Measurements from ENCODE around the gene ALLC. TPM values are rescaled to one million over a fixed set of nuclear protein-coding genes. Genes with fewer than 3 reads are reported as not detected.

Gene ALLC
- total RNA-seq, 1 donor from 2014 or later, result not detected

DNA sequence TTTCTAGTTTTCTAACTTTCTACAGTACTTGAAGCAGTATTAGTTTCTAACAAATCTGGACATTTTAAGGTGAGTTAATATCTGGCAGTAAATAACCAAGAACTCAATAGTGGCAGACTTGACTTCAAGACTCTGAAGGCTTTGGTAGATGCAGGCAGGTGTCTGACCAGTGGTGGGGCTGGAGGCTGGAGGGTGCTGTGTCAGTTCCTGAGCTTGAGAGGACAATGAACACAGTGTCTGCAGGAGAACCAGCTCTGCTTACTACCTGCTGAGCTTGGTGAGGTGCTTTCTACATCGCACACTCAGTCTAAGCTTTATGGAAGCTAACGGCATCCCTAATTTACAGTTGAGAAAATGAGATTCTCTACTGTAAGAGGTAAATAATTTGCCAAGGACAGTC is 21.2 kb downstream of the ALLC start:
- no peaks in the 10 kb centered on the region for H3K9me3 ChIP-seq
- H3K27ac ChIP-seq, result no peak overlapping the region
- intact Hi-C loops (cut with DNase I), result no loop called here
- TF ChIP-seq, protein P1, sequence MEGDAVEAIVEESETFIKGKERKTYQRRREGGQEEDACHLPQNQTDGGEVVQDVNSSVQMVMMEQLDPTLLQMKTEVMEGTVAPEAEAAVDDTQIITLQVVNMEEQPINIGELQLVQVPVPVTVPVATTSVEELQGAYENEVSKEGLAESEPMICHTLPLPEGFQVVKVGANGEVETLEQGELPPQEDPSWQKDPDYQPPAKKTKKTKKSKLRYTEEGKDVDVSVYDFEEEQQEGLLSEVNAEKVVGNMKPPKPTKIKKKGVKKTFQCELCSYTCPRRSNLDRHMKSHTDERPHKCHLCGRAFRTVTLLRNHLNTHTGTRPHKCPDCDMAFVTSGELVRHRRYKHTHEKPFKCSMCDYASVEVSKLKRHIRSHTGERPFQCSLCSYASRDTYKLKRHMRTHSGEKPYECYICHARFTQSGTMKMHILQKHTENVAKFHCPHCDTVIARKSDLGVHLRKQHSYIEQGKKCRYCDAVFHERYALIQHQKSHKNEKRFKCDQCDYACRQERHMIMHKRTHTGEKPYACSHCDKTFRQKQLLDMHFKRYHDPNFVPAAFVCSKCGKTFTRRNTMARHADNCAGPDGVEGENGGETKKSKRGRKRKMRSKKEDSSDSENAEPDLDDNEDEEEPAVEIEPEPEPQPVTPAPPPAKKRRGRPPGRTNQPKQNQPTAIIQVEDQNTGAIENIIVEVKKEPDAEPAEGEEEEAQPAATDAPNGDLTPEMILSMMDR (IDR thresholded peaks at IDR 0.05), result no peak
- ATAC-seq, result no peak
- no peaks in the 10 kb centered on the region for H3K27me3 ChIP-seq
- H3K36me3 ChIP-seq, result no peaks in the 10 kb centered on the region
- H3K4me1 ChIP-seq, result no peaks in the 10 kb centered on the region
- DNase-seq, result no peak
- H3K4me3 ChIP-seq, result no peak overlapping the region

DNA sequence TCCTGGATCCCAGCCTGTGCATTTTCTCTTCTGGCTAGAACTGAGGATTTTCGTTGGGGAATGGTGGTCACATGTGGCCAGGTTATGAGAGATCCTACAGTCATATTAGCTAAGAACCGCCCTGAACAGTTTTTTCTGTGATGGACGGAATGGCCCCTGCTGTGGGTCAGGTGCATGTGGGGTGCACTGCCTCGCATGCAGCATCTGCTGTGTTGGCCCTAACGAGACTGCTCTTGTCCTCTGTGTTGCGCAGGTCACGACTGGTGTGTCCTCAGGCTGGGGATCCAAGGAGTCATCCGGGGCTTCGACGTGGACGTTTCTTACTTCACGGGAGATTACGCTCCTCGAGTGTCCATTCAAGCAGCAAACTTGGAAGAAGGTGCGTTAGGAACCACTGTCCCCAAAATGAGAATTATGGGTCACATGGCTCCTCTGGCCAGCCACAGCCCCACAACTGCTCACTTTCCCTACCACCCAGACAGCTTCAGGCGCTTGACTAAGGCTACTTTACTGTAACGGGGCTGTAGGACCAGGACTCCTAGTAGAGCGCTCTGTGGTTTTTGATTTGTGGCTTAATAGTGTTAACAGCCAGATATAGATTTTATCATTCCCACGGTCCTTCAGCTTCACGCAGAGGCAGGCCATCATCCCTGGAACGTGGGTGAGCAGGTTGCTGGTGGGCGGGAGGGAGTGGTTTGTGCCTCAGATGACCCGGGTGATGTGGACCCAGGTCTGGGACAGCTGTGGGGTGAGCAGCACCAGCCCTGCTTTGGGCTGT is 21.8 kb downstream of the ALLC start:
- Histone ChIP-seq H3K27me3 (no peaks in the 10 kb centered on the region), H3K4me3 (no peak overlapping the region), H3K9me3 (no peaks in the 10 kb centered on the region), H3K36me3 (no peaks in the 10 kb centered on the region), H3K4me1 (no peaks in the 10 kb centered on the region), H3K27ac (no peak overlapping the region)
- intact Hi-C loops (cut with DNase I), result no loop called here
- DNase-seq (no peak), ATAC-seq (no peak)
- TF ChIP-seq, protein P1 (IDR thresholded peaks at IDR 0.05), result no peak

DNA sequence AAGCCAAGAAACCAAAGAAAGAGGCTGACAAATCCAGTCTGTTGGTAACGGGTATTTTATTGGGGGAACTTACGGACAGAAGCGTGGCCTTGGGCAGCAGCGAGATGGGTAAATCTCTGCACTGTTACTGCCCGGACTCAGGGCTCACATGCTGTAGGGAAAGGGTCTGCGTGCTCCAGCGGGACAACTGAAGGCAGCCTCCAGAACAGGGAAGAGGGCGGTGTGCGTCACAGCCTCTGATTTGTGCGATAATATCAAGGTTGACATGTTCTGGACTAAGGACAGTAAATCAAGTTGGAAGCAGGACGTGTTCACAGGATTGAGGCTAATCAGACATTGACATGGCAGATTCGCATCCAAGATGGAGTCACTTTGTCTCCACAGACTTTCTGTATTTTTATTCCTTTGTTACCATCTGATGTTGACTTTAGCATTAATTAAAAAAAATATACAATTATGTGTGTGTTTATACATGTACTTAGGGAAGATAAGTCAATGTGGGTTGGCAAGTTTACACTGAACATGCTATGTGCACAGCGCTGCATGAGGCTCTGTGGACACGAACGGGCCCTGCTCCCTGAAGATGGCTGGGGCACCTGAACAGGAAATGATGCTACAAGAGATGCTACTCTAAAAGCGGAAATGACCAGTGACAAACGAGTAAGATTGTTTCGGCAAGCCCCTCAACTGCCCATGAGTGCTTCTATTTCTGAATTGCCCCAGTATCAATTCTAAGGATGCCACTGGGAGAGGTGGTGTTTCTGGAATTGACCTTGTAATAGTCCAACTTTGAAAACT is 22.7 kb downstream of the ALLC start:
- TF ChIP-seq, protein P1 (IDR thresholded peaks at IDR 0.05), result no peak
- Histone ChIP-seq H3K4me1 (no peaks in the 10 kb centered on the region), H3K27ac (no peak overlapping the region), H3K36me3 (no peaks in the 10 kb centered on the region), H3K4me3 (no peak overlapping the region), H3K9me3 (no peaks in the 10 kb centered on the region), H3K27me3 (no peaks in the 10 kb centered on the region)
- DNase-seq (no peak), ATAC-seq (no peak)
- intact Hi-C loops (cut with DNase I), result no loop called here

DNA sequence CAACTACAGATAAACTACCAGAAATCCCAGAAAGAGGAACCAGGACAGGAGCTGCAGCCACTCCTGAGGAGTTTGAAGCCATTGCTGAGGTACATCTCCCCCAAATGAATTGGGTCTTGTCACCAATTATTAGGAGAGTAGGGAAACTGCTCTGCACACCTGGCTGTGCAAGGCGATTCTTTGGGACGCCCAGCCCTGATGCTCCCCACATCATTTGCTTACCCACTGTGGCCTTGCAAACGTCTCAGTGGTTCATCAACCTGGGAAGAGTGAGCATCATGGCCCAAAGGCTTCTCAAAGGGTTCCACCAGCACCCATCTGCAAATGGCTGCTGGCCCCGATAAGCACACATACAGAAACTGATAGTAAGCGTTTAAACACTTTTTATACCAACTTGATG is 23.6 kb downstream of the ALLC start:
- ATAC-seq (no peak), DNase-seq (no peak)
- intact Hi-C loops (cut with DNase I), result no loop called here
- H3K36me3 ChIP-seq, result no peaks in the 10 kb centered on the region
- no peaks in the 10 kb centered on the region for H3K9me3 ChIP-seq
- no peak overlapping the region for H3K4me3 ChIP-seq
- H3K4me1 ChIP-seq, result no peaks in the 10 kb centered on the region
- H3K27ac ChIP-seq, result no peak overlapping the region
- no peaks in the 10 kb centered on the region for H3K27me3 ChIP-seq
- TF ChIP-seq, protein P1 (IDR thresholded peaks at IDR 0.05), result no peak

DNA sequence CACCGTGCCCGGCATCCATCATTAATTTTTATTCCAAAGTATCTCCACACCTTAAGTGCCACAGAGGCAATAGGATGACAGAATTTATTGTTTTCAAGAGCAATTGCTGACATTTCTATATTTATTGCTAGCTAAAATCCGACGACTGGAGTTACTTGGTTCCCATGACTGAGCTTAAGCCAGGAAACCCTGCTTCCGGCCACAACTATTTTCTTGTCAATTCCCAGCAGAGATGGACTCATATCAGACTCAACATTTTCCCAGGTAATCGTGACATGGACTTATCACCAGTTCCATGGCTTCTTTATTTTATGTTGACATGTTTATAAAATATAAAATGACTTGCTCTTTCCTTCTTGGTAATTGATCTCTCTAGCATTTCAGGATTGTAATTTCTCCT is 24.8 kb downstream of the ALLC start:
- DNase-seq (no peak), ATAC-seq (no peak)
- intact Hi-C loops (cut with DNase I), result no loop called here
- no peaks in the 10 kb centered on the region for H3K4me1 ChIP-seq
- TF ChIP-seq, protein P1 (IDR thresholded peaks at IDR 0.05), result no peak
- H3K36me3 ChIP-seq, result no peaks in the 10 kb centered on the region
- no peak overlapping the region for H3K4me3 ChIP-seq
- no peaks in the 10 kb centered on the region for H3K9me3 ChIP-seq
- no peak overlapping the region for H3K27ac ChIP-seq
- H3K27me3 ChIP-seq, result no peaks in the 10 kb centered on the region

All from upper lobe of right lung (tissue), 1 donor.